ENCODE measurements around the gene STEAP1B. TPM values are rescaled to one million over a fixed set of nuclear protein-coding genes. Genes with fewer than 3 reads are reported as not detected.

STEAP1B gene
- total RNA-seq, 1 donor from 2014 or later, result 5.6 TPM

DNA sequence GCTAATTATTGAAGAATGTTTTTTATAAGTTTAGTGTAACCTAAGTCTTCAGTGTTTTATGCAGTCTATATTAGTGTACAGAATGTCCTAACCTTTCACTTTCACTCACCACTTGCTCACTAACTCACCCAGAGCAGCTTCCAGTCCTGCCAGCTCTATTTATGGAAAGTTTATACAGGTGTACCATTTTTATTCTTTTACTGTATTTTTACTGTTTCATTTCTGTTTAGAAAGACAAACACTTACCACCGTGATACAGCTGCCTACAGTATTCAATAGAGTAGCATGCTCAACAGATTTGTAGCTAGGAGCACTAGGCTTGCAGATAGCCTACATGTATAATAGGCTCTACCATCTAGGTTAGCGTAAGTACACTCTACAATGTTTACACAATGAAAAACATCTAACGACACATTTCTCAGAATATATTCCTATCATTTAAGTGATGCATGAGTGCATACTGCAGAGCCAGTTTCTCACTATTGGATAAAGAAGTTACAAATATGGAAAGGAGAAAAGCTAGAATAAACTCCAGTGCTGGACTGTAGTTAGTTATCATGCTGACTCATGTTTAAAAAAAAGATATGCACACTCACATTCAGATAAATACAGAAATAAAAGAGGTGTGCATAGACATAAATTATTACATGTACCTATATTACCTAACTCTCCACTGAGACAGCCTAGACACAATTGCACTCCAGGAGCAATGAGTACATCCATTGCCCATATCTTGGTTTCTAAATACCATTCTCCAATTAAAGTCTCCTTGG, 30.4 kb downstream of the STEAP1B start:
- DNase-seq (ENCODE audit: low spot score), result no peak
- no peaks in the 10 kb centered on the region for H3K9me3 Mint-ChIP-seq (ENCODE audit: unreplicated experiment)
- TF ChIP-seq, protein P1, sequence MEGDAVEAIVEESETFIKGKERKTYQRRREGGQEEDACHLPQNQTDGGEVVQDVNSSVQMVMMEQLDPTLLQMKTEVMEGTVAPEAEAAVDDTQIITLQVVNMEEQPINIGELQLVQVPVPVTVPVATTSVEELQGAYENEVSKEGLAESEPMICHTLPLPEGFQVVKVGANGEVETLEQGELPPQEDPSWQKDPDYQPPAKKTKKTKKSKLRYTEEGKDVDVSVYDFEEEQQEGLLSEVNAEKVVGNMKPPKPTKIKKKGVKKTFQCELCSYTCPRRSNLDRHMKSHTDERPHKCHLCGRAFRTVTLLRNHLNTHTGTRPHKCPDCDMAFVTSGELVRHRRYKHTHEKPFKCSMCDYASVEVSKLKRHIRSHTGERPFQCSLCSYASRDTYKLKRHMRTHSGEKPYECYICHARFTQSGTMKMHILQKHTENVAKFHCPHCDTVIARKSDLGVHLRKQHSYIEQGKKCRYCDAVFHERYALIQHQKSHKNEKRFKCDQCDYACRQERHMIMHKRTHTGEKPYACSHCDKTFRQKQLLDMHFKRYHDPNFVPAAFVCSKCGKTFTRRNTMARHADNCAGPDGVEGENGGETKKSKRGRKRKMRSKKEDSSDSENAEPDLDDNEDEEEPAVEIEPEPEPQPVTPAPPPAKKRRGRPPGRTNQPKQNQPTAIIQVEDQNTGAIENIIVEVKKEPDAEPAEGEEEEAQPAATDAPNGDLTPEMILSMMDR (IDR thresholded peaks at IDR 0.05; ENCODE audit: unreplicated experiment), result no peak
- H3K27me3 Mint-ChIP-seq (ENCODE audit: unreplicated experiment), result no peaks in the 10 kb centered on the region
- H3K27ac Mint-ChIP-seq (ENCODE audit: unreplicated experiment), result no peak overlapping the region
- no peaks in the 10 kb centered on the region for H3K4me1 Mint-ChIP-seq (ENCODE audit: unreplicated experiment)
- no peak overlapping the region for H3K4me3 Mint-ChIP-seq (ENCODE audit: unreplicated experiment)
- peaks cover 3% of the 10 kb centered on the region for H3K36me3 Mint-ChIP-seq (ENCODE audit: low read depth, unreplicated experiment)

DNA sequence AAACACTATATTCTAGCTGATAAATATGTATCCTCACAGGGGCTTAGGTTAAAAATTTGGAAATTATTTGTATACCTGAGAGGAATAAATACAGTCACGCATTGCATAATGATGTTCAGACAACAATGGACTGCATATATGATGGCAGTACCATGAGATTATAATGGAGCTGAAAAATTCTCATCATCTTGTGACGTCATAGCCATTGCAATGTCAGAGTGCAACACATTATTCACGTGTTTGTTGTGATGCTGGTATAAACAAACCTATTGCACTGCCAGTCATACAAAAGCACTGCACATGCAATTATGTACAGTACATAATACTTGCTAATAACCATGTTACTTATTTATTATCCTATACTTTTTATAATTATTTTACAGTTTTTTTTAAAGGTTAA, 31.4 kb downstream of the STEAP1B start:
- no peaks in the 10 kb centered on the region for H3K9me3 Mint-ChIP-seq (ENCODE audit: unreplicated experiment)
- H3K27me3 Mint-ChIP-seq (ENCODE audit: unreplicated experiment), result no peaks in the 10 kb centered on the region

DNA sequence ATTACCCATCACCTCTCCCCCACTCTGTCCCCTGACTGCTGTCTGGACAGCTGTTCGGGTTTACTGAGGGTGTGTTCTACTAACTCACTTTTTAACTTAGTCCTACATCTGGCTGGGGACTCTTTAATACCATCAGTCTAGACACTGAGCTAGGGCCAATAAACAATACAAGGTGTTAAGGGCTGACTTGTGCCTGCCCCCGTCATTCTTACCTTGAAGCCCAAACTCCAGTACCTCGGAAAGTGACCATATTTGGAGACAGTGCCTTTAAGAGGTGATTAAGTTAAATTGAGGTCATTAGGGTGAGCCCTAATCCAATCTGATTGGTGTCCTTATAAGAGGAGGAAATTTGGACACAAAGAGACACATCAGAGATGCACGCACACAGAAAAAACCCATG, 35.7 kb downstream of the STEAP1B start:
- Mint-ChIP-seq H3K4me3 (ENCODE audit: unreplicated experiment) (no peak overlapping the region), H3K36me3 (ENCODE audit: low read depth, unreplicated experiment) (peaks cover 3% of the 10 kb centered on the region), H3K27ac (ENCODE audit: unreplicated experiment) (no peak overlapping the region), H3K9me3 (ENCODE audit: unreplicated experiment) (no peaks in the 10 kb centered on the region), H3K27me3 (ENCODE audit: unreplicated experiment) (no peaks in the 10 kb centered on the region), H3K4me1 (ENCODE audit: unreplicated experiment) (peaks cover 2% of the 10 kb centered on the region)
- DNase-seq (ENCODE audit: low spot score), result no peak
- TF ChIP-seq, protein P1 (IDR thresholded peaks at IDR 0.05; ENCODE audit: unreplicated experiment), result no peak

More for the DNA sequence above, 31.4 kb downstream of the STEAP1B start:
- Mint-ChIP-seq H3K4me1 (ENCODE audit: unreplicated experiment) (no peaks in the 10 kb centered on the region), H3K36me3 (ENCODE audit: low read depth, unreplicated experiment) (peaks cover 3% of the 10 kb centered on the region), H3K4me3 (ENCODE audit: unreplicated experiment) (no peak overlapping the region), H3K27ac (ENCODE audit: unreplicated experiment) (no peak overlapping the region)
- TF ChIP-seq, protein P1 (IDR thresholded peaks at IDR 0.05; ENCODE audit: unreplicated experiment), result no peak
- DNase-seq (ENCODE audit: low spot score), result no peak

DNA sequence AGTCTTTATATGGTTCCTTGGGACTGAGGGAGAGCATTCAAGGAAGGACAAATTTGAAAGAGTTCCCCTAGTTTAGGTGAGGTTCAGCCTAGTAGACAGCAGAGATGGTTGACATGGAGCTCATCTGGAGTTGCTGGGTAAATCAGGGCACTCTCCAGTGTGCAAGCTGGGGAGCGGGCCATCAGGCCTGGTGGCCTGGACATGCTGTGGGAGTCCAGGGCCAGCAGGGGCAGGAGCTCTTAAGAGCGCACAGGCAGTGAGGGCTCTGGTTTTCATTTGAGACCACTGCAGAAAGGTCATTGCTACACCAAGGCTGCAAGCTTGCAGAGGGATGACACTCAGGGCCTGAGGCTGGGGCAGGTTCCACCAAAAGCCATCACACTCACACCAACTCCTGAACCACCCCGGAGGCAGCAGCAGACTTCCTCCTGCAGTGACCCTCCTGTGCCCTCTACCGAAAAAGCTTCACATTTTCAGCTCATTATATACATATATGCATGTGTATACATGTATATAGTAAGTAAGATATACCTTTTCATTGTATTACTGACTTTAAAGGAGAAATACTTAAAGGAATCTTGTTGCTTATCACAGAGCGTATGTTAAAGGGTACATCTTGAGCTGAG, 39.5 kb downstream of the STEAP1B start:
- Mint-ChIP-seq H3K9me3 (ENCODE audit: unreplicated experiment) (no peaks in the 10 kb centered on the region), H3K4me3 (ENCODE audit: unreplicated experiment) (no peak overlapping the region), H3K36me3 (ENCODE audit: low read depth, unreplicated experiment) (no peaks in the 10 kb centered on the region), H3K4me1 (ENCODE audit: unreplicated experiment) (peaks cover 2% of the 10 kb centered on the region), H3K27me3 (ENCODE audit: unreplicated experiment) (peaks cover 3% of the 10 kb centered on the region), H3K27ac (ENCODE audit: unreplicated experiment) (no peak overlapping the region)
- no peak for DNase-seq (ENCODE audit: low spot score)
- TF ChIP-seq, protein P1 (IDR thresholded peaks at IDR 0.05; ENCODE audit: unreplicated experiment), result no peak

DNA sequence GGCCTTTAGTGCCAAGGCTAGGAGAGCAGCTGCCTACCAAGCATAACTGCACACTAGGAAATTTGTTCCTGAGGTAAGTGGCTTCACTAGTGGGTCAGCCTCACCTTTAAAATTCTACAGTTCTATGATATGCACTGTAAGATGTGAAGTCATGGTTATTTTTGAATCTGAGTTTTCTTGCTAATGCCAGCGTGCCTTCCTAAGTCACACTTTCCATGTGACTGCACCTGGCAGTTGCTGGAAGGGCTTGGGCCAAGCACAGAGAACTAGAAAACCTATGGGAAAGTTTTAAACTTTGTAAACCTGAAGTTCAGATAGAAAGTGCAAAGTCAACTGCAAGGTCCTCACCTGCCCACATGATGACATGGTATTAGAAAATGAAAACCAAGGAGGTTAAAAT, 42.5 kb downstream of the STEAP1B start:
- Mint-ChIP-seq H3K27me3 (ENCODE audit: unreplicated experiment) (peaks cover 3% of the 10 kb centered on the region), H3K9me3 (ENCODE audit: unreplicated experiment) (no peaks in the 10 kb centered on the region), H3K4me1 (ENCODE audit: unreplicated experiment) (peaks cover 11% of the 10 kb centered on the region), H3K4me3 (ENCODE audit: unreplicated experiment) (no peak overlapping the region), H3K27ac (ENCODE audit: unreplicated experiment) (no peak overlapping the region), H3K36me3 (ENCODE audit: low read depth, unreplicated experiment) (no peaks in the 10 kb centered on the region)
- TF ChIP-seq, protein P1 (IDR thresholded peaks at IDR 0.05; ENCODE audit: unreplicated experiment), result no peak
- DNase-seq (ENCODE audit: low spot score), result no peak

Measured in endothelial cell (in vitro differentiated cells).